ENCODE results near the gene SMIM43.
A peak's percentile ranks its signal among the peaks of the same experiment; 100 is the strongest.
"Not testable (repeated sequence)": the region's sequence is repeated elsewhere in the genome, so short reads cannot be mapped to it uniquely, and the experiment has no call there.

Gene SMIM43

GRCh38 chr4:121737846-121738554, 27.0 kb downstream of the SMIM43 start:
- DNase-seq (ENCODE audit: low read depth in 2 of 3, low spot score in 2 of 3), result no peak

DNA sequence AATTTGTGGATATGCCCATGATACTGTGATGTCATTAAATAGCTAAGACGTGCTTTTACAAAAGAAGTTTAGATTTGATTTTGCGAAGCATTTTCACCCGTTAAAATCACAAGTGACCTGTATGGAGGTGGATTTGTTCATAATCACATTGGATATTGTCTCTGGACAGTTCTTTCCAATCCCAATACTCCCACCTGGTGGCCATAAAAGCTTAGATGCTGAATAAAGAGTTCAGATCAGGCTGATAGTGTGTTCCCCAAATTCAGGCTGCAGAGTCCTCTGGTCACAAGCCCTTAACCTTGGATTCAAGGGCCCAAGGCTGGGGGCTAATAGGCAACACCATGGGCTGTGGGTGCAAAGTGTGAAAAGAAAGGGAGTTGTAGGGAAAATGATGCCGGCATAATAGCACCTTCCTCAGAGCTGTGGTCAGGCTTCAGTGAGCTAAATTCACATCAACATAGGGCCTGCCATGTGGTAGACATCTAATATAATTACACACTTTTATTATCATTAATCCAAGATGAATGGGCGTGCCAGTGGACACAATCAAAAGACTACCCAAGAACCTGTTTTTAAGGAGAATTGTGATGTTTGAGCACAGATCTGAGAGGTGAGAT, 28.1 kb downstream of the SMIM43 start:
- DNase-seq (ENCODE audit: low read depth in 2 of 3, low spot score in 2 of 3), result no peak

GRCh38 chr4:121734571-121734970, 30.4 kb downstream of the SMIM43 start:
- DNase-seq (ENCODE audit: low read depth in 2 of 3, low spot score in 2 of 3), result no peak

DNA sequence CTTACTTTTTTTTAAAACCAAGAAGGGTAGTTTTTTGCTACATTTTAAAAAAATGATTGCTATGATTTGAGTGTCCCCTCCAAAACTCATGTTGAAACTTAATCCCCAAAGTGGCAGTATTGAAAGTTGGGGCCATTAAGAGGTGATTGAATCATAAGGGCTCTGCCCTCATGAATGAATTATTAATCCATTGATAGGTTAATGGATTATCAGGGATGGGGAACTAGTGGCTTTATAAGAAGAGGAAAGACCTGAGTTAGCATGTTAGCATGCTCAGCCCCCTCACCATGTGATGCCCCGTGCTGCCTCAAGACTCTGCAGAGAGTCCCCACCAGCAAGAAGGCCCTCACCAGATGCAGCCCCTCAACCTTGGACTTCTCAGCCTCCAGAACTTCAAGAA, 31.0 kb downstream of the SMIM43 start:
- no peak for DNase-seq (ENCODE audit: low read depth in 2 of 3, low spot score in 2 of 3)

- DNase-seq (ENCODE audit: low read depth in 2 of 3, low spot score in 2 of 3), result not testable (repeated sequence)
These were observed 35.2 kb downstream of the SMIM43 start for GRCh38 chr4:121729753-121730152.

DNA sequence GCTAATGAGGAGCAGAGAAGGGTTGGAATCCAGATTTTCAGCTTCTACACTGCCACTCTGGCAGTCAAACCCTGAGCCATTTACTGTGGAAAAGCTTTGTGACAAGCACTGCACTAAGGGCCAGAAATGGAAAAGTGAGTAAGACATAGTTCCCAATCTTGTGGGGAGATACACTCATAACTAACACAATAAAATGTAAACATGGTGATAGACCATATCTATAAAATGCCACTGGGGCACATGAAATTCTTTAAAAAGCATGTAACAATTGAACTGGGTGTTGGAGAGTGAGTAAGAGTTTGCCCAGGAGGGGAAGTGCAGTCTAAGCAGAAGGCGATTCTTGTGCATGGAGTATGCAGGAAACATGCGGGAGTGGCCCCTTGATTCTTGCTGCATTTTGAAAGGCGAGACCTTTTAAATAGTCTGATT, 36.2 kb downstream of the SMIM43 start:
- no peak for DNase-seq (ENCODE audit: low read depth in 2 of 3, low spot score in 2 of 3)

DNA sequence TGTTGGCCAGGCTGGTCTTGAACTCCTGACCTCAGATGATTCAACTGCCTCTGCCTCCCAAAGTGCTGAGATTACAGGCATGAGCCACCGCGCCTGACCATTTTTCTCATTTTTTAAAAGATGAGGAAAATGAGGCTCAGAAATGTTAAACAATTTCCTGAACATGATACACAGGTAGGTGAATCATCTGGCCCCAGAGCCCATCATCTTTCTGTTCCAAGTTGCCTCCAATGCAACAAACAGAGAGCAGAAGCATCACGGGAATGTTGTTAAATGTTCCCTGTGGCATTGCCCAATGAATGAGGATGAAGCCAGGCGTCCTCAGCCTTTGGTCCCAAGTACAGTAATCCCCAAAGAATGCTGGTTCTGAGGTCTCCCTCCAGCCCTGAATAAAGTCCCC, 36.9 kb downstream of the SMIM43 start:
- no peak for DNase-seq (ENCODE audit: low read depth in 2 of 3, low spot score in 2 of 3)

DNA sequence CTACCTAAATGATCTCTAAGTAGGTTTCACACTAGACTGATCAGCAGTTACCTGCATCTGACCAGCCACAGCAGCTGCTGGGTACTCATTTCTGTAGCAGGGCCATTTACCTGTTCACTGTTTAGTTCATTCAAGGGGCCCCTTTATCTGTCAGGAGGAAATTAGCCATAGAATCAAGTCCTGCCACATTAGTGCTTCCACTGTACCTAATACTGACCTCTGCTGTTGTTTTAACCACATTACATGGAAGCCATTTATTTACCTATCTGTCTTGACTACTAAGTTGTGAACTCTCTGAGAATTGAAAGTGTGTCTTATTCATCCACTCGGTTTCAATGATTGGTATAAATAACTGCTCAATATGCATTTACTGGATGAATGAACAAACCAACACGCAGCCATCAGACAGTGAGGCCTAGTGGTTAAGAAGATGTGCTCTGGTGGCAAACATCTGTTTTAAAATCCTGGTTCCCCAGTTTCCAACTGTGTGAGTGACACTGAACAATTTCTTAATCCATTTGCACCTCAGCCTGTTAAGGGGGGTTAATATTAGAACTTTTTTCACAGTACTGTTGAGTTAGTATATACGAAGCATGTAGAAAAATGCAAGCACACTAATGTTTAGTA, 38.2 kb downstream of the SMIM43 start:
- no peak for DNase-seq (ENCODE audit: low read depth in 2 of 3, low spot score in 2 of 3)

GRCh38 chr4:121724671-121725070, 40.3 kb downstream of the SMIM43 start:
- no peak for DNase-seq (ENCODE audit: low read depth in 2 of 3, low spot score in 2 of 3)

GRCh38 chr4:121721700-121722099, 43.3 kb downstream of the SMIM43 start:
- no peak for DNase-seq (ENCODE audit: low read depth in 2 of 3, low spot score in 2 of 3)

DNA sequence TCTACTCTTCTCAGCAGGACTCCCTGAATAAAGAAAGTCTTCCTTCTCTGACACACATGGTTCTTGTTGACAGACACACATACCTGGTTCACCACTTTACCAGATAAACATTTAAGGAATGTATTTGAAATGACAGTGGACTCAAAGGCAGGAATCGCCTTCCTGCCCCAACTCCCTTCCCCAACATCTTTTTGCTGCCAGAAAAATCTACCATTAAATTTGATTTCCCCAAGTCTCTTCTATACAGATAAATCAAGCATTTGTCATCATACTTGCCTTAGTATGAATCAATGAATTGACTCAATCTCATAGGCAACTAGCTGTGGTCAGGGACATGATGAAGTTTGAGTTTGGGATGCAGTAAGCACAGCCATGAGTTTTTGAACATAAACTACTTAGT, 44.9 kb downstream of the SMIM43 start:
- no peak for DNase-seq (ENCODE audit: low read depth in 2 of 3, low spot score in 2 of 3)

DNA sequence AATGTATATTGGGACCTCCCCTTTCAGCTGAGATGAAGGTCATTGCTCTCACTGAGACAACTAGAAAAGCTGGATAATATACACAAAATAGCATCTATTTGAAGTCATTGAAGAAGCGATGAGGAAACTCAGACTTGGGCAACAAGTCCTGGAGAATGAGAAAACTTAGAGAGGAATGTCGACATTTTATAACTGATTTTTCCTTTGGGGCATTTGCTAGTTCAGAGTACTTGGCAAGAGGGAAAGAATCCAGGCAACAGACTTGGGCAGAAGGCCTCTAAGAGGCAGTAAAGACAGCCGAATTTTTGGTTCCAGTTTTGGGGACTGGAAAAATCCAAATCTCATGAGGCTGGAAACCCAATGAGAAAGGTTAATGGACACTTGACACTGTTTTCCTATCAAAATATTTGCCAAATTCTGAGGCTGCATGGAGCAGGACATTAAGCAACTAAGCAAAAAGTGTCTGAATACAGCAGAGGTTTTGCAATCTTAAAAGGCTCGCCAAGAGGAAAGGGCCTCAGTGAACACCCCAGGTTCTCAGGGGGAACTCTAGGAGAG, 47.2 kb downstream of the SMIM43 start:
- DNase-seq (ENCODE audit: low read depth in 2 of 3, low spot score in 2 of 3), result no peak

GRCh38 chr4:121714548-121714947, 50.4 kb downstream of the SMIM43 start:
- no peak for DNase-seq (ENCODE audit: low read depth in 2 of 3, low spot score in 2 of 3)

- no peak for DNase-seq (ENCODE audit: low read depth in 2 of 3, low spot score in 2 of 3)
These were observed 52.2 kb downstream of the SMIM43 start for GRCh38 chr4:121712783-121713182.

GRCh38 chr4:121712001-121712651, 52.8 kb downstream of the SMIM43 start:
- no peak for DNase-seq (ENCODE audit: low read depth in 2 of 3, low spot score in 2 of 3)

DNA sequence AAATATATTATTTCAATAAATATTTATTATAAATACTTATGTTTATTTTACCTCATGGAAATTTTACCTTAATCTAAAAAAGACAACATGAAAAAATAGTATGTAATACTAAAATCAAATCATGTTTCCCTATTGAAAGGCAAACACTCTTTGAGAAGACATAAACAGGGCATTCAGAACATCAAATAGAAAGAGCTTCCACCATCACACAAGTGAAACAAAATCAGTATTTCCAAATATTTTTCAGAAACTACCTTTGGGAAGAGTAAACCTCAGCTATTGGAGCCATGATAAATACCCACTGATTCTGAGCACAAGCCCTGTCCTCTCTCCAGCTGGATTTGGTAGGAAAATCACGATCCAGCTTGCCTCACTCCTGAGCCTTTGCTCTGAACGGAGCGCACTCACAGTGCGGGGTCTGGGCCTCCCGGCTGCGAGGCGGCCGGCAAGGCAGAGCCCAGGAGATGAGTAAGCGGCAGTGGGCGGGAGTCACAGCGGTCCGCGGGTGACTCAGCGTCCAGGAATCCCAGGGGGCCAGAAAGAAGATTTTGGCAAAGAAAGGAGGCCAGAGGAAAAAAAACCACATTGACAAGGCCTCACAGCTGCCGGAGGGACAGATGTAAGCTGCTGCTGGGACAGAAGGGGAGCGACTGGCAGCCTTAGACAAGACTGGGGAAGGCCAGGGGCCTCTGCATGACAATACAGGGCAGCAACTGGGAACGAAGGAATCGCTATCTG, 53.5 kb downstream of the SMIM43 start:
- DNase-seq (ENCODE audit: low read depth in 2 of 3, low spot score in 2 of 3), result peak in 1 of 3 experiments; percentile 22

DNA sequence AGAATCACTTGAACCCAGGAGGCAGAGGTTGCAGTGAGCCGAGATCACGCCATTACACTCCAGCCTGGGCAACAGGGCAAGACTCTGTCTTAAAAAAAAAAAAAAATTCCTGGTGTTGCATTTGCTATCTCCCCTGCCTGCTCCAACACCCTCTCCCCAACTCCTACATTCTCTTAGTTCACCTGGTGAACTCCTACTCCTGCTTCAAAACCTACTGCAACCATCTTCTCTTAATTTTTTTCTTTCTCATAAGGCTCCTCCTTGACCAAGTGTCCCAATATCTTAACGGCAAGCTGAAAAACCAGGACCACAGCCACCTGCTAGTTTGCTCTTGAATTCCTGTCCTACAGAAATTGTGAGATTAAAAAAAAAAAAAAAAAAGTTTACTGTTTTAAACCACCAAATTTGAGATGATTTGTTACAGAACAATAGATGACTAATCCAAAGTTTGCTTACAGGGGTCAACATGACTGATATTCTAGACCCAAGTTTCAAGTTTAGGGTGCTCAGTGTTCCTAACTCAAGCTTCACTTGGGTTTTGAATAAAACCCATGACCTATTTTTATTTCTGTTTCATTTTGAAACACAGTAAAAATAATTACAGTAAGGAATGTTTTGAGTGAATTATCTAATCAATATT, 55.1 kb downstream of the SMIM43 start:
- no peak for DNase-seq (ENCODE audit: low read depth in 2 of 3, low spot score in 2 of 3)
